ENCODE results near the gene CLK3.
A peak's percentile ranks its signal among the peaks of the same experiment; 100 is the strongest.

Gene CLK3

DNA sequence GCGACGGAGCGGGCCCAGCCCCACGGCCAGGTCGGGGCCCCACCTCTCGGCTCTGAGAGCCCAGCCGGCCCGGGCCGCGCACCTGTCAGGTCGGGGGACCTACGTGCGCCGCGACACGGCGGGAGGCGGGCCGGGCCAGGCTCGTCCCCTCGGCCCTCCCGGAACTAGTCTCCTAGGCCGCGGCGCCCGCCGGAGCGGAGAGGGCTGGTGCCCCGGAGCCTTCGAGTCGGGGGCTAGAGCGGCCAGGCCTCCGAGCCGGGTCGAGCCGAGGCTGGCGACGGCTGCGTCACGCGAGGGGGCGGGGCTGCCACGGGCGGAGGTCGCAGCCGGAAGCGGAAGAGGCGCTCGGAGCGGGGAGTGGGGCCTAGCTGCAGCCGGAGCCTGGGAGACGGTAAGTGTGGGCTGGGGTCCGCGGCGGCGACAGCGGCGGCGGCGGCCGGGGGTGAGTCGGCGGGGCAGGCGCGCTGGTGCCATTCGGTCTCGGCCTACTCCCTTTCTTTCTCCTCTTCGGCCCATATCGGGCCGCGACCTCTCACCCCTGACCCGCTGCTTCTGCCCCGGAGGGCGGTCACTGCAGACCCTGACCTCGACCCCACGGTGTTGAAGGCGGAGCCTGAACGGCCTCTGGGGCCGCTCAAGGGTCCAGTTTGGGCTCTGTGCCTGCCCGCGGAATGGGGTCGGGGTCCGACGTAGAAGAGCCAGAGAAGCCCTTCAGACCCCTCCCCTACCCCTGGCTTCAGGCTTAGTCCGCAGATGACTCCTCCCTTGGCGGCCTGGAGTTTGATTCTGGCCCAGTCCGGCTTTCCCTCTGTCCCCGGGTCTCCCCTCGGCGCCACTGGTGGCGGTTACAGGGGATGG is at the start of gene CLK3 (continued):
- TF ChIP-seq, protein P1, sequence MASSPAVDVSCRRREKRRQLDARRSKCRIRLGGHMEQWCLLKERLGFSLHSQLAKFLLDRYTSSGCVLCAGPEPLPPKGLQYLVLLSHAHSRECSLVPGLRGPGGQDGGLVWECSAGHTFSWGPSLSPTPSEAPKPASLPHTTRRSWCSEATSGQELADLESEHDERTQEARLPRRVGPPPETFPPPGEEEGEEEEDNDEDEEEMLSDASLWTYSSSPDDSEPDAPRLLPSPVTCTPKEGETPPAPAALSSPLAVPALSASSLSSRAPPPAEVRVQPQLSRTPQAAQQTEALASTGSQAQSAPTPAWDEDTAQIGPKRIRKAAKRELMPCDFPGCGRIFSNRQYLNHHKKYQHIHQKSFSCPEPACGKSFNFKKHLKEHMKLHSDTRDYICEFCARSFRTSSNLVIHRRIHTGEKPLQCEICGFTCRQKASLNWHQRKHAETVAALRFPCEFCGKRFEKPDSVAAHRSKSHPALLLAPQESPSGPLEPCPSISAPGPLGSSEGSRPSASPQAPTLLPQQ (tag by site-specific recombination; IDR thresholded peaks at IDR 0.05): peak; percentile 92
- TF ChIP-seq ZNF514 (tag by site-specific recombination; IDR thresholded peaks at IDR 0.05) (no peak), ZNF747 (tag by site-specific recombination; IDR thresholded peaks at IDR 0.05) (no peak), ZNF707 (tag by site-specific recombination; IDR thresholded peaks at IDR 0.05) (no peak), OSR2 (tag by site-specific recombination; IDR thresholded peaks at IDR 0.05) (peak; percentile 50; the same call in 1 of the 2 replicates), ZNF791 (tag by site-specific recombination; IDR thresholded peaks at IDR 0.05) (peak; percentile 27; the same call in 1 of the 2 replicates), ZBTB8A (tag by site-specific recombination; IDR thresholded peaks at IDR 0.05) (peak; percentile 72; the same call in 1 of the 2 replicates), ZNF112 (tag by site-specific recombination; IDR thresholded peaks at IDR 0.05) (no peak), MEIS1 (CRISPR knock-in tag; IDR thresholded peaks at IDR 0.05; ENCODE audit: borderline replicate concordance) (no peak), KLF16 (tag by site-specific recombination; IDR thresholded peaks at IDR 0.05) (peak; percentile 81), ZFP69B (tag by site-specific recombination; IDR thresholded peaks at IDR 0.05) (peak; percentile 67; the same call in 1 of the 2 replicates), ZNF157 (tag by site-specific recombination; IDR thresholded peaks at IDR 0.05) (no peak), ZNF37A (tag by site-specific recombination; IDR thresholded peaks at IDR 0.05) (peak; percentile 21; the same call in 1 of the 2 replicates), GLIS1 (tag by site-specific recombination; IDR thresholded peaks at IDR 0.05) (peak; percentile 61), ZNF629 (tag by site-specific recombination; IDR thresholded peaks at IDR 0.05) (peak; percentile 86), ZNF530 (tag by site-specific recombination; IDR thresholded peaks at IDR 0.05; ENCODE audit: low read depth) (no peak), IKZF3 (tag by site-specific recombination; IDR thresholded peaks at IDR 0.05) (peak; percentile 87), ZNF24 (tag by site-specific recombination; IDR thresholded peaks at IDR 0.05) (no peak), ZFP41 (tag by site-specific recombination; IDR thresholded peaks at IDR 0.05; ENCODE audit: borderline replicate concordance) (no peak)
- TF ChIP-seq, protein P2, sequence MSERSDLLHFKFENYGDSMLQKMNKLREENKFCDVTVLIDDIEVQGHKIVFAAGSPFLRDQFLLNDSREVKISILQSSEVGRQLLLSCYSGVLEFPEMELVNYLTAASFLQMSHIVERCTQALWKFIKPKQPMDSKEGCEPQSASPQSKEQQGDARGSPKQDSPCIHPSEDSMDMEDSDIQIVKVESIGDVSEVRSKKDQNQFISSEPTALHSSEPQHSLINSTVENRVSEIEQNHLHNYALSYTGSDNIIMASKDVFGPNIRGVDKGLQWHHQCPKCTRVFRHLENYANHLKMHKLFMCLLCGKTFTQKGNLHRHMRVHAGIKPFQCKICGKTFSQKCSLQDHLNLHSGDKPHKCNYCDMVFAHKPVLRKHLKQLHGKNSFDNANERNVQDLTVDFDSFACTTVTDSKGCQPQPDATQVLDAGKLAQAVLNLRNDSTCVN (tag by site-specific recombination; optimal IDR thresholded peaks at IDR 0.05): peak; percentile 66
- TF ChIP-seq, protein P3, sequence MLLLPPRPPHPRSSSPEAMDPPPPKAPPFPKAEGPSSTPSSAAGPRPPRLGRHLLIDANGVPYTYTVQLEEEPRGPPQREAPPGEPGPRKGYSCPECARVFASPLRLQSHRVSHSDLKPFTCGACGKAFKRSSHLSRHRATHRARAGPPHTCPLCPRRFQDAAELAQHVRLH (tag by site-specific recombination; IDR thresholded peaks at IDR 0.05): peak; percentile 64; the same call in 1 of the 2 replicates
- TF ChIP-seq, protein P4, sequence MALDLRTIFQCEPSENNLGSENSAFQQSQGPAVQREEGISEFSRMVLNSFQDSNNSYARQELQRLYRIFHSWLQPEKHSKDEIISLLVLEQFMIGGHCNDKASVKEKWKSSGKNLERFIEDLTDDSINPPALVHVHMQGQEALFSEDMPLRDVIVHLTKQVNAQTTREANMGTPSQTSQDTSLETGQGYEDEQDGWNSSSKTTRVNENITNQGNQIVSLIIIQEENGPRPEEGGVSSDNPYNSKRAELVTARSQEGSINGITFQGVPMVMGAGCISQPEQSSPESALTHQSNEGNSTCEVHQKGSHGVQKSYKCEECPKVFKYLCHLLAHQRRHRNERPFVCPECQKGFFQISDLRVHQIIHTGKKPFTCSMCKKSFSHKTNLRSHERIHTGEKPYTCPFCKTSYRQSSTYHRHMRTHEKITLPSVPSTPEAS (tag by site-specific recombination; IDR thresholded peaks at IDR 0.05): no peak
- TF ChIP-seq, protein P5, sequence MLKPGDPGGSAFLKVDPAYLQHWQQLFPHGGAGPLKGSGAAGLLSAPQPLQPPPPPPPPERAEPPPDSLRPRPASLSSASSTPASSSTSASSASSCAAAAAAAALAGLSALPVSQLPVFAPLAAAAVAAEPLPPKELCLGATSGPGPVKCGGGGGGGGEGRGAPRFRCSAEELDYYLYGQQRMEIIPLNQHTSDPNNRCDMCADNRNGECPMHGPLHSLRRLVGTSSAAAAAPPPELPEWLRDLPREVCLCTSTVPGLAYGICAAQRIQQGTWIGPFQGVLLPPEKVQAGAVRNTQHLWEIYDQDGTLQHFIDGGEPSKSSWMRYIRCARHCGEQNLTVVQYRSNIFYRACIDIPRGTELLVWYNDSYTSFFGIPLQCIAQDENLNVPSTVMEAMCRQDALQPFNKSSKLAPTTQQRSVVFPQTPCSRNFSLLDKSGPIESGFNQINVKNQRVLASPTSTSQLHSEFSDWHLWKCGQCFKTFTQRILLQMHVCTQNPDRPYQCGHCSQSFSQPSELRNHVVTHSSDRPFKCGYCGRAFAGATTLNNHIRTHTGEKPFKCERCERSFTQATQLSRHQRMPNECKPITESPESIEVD (tag by site-specific recombination; IDR thresholded peaks at IDR 0.05): no peak
- TF ChIP-seq, protein P6, sequence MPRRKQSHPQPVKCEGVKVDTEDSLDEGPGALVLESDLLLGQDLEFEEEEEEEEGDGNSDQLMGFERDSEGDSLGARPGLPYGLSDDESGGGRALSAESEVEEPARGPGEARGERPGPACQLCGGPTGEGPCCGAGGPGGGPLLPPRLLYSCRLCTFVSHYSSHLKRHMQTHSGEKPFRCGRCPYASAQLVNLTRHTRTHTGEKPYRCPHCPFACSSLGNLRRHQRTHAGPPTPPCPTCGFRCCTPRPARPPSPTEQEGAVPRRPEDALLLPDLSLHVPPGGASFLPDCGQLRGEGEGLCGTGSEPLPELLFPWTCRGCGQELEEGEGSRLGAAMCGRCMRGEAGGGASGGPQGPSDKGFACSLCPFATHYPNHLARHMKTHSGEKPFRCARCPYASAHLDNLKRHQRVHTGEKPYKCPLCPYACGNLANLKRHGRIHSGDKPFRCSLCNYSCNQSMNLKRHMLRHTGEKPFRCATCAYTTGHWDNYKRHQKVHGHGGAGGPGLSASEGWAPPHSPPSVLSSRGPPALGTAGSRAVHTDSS (tag by site-specific recombination; IDR thresholded peaks at IDR 0.05): 0 out of 2 replicates have a peak, but pooled peaks have one; percentile 29
- TF ChIP-seq, protein P7, sequence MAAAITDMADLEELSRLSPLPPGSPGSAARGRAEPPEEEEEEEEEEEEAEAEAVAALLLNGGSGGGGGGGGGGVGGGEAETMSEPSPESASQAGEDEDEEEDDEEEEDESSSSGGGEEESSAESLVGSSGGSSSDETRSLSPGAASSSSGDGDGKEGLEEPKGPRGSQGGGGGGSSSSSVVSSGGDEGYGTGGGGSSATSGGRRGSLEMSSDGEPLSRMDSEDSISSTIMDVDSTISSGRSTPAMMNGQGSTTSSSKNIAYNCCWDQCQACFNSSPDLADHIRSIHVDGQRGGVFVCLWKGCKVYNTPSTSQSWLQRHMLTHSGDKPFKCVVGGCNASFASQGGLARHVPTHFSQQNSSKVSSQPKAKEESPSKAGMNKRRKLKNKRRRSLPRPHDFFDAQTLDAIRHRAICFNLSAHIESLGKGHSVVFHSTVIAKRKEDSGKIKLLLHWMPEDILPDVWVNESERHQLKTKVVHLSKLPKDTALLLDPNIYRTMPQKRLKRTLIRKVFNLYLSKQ (tag by site-specific recombination; IDR thresholded peaks at IDR 0.05; ENCODE audit: borderline replicate concordance): no peak
- TF ChIP-seq, protein P8, sequence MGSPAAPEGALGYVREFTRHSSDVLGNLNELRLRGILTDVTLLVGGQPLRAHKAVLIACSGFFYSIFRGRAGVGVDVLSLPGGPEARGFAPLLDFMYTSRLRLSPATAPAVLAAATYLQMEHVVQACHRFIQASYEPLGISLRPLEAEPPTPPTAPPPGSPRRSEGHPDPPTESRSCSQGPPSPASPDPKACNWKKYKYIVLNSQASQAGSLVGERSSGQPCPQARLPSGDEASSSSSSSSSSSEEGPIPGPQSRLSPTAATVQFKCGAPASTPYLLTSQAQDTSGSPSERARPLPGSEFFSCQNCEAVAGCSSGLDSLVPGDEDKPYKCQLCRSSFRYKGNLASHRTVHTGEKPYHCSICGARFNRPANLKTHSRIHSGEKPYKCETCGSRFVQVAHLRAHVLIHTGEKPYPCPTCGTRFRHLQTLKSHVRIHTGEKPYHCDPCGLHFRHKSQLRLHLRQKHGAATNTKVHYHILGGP (tag by site-specific recombination; IDR thresholded peaks at IDR 0.05): no peak
- TF ChIP-seq, protein P9, sequence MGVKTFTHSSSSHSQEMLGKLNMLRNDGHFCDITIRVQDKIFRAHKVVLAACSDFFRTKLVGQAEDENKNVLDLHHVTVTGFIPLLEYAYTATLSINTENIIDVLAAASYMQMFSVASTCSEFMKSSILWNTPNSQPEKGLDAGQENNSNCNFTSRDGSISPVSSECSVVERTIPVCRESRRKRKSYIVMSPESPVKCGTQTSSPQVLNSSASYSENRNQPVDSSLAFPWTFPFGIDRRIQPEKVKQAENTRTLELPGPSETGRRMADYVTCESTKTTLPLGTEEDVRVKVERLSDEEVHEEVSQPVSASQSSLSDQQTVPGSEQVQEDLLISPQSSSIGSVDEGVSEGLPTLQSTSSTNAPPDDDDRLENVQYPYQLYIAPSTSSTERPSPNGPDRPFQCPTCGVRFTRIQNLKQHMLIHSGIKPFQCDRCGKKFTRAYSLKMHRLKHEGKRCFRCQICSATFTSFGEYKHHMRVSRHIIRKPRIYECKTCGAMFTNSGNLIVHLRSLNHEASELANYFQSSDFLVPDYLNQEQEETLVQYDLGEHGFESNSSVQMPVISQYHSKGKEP (tag by site-specific recombination; IDR thresholded peaks at IDR 0.05): peak; percentile 76

All from HEK293 (cell line).